GM12878 (cell line): ENCODE results near the gene PHAF1. TPM values are rescaled to one million over a fixed set of nuclear protein-coding genes. Genes with fewer than 3 reads are reported as not detected.
A peak's percentile ranks its signal among the peaks of the same experiment; 100 is the strongest.

Experiments used
- BCLAF1 ChIP-seq: fragments of 450-650 bp; IDR thresholded peaks from 2 replicates; pipeline ENCODE4 v1.6.1; 2017; ENCODE audit warnings: antibody characterized with exemption, mild to moderate bottlenecking, moderate library complexity
- CBX5 ChIP-seq: sonication (generic); IDR thresholded peaks from 2 replicates; pipeline ENCODE4 v1.6.1; 2016; ENCODE audit warnings: low read depth, moderate library complexity, mild to moderate bottlenecking, inconsistent platforms
- CHD2 ChIP-seq: IDR thresholded peaks from 2 replicates; pipeline ENCODE4 v1.6.1; 2011; ENCODE audit warnings: low read depth, low read length, improper control_type of control experiment, borderline replicate concordance
- DPF2 ChIP-seq: fragments of 450-650 bp; IDR thresholded peaks from 2 replicates; pipeline ENCODE4 v1.6.1; 2017; ENCODE audit warnings: mild to moderate bottlenecking
- GATAD2B ChIP-seq: fragments of 450-650 bp; conservative IDR thresholded peaks from 2 replicates; pipeline ENCODE4 v1.6.1; 2017; ENCODE audit warnings: low read depth, mild to moderate bottlenecking, moderate library complexity
- IKZF2 ChIP-seq, 2 experiments: fragments of 450-650 bp; IDR thresholded peaks; 2 replicates each; pipeline ENCODE4 v1.6.1; 2017; ENCODE audit warnings: mild to moderate bottlenecking in 2 of 2, moderate library complexity in 2 of 2
- MEF2A ChIP-seq: IDR thresholded peaks from 2 replicates; pipeline ENCODE4 v1.6.1; 2011; ENCODE audit warnings: low read depth, mild to moderate bottlenecking, low read length, moderate library complexity; ENCODE audit not compliant: insufficient read depth
- MTA2 ChIP-seq: fragments of 450-650 bp; IDR thresholded peaks from 2 replicates; pipeline ENCODE4 v1.6.1; 2016; ENCODE audit warnings: low read depth, mild to moderate bottlenecking, moderate library complexity
- MTA3 ChIP-seq: IDR thresholded peaks from 2 replicates; pipeline ENCODE4 v1.6.1; 2012; ENCODE audit warnings: low read length, inconsistent platforms, borderline replicate concordance
- TAF1 ChIP-seq: IDR thresholded peaks from 2 replicates; pipeline ENCODE4 v1.6.1; 2011; ENCODE audit warnings: mild to moderate bottlenecking, low read depth, low read length, borderline replicate concordance
- WRNIP1 ChIP-seq: IDR thresholded peaks from 2 replicates; pipeline ENCODE4 v1.6.1; 2011; ENCODE audit warnings: low read depth, low read length, improper control_type of control experiment, borderline replicate concordance
- polyA plus RNA-seq, 11 experiments: library from polyadenylated mRNA; depleted of rRNA in 4 of 11; unstranded in 6 of 11; stranded (reverse) in 5 of 11; fragments of >200 nt; fragmentation: Nextera tagmentation in 4 of 11; fragmentation: Illumina TruSeq in 1 of 11; extraction: Ambion mirVana in 4 of 11; extraction: Trizol in 1 of 11; gene quantifications; 1 replicate in 1 of 11; 2 replicates in 10 of 11; pipeline versions ENCODE4 v1.2.1 to v1.2.3, GENCODE V29; 2011 to 2016; ENCODE audit warnings: inconsistent platforms in 2 of 11, missing spikeins in 2 of 11, low read depth in 1 of 11
- total RNA-seq, 4 experiments: library from RNA; depleted of rRNA in 3 of 4; stranded (reverse); fragments of >200 nt in 3 of 4; fragmentation: Illumina TruSeq in 1 of 4; extraction: Trizol in 1 of 4; gene quantifications; 2 replicates each; pipeline versions ENCODE4 v1.2.1 to v1.2.3, GENCODE V29; 2013 to 2021
- TF ChIP-seq, protein P1 (sequence below): IDR thresholded peaks from 2 replicates; pipeline ENCODE4 v1.6.1; 2011; ENCODE audit warnings: mild to moderate bottlenecking, low read depth, low read length, moderate library complexity; ENCODE audit not compliant: insufficient replicate concordance
- TF ChIP-seq, protein P2 (sequence below): IDR thresholded peaks from 2 replicates; pipeline ENCODE4 v1.6.1; 2012; ENCODE audit warnings: low read length, inconsistent platforms
- TF ChIP-seq, protein P3 (sequence below): fragments of 450-650 bp; formaldehyde crosslinking; IDR thresholded peaks from 2 replicates; pipeline ENCODE4 v1.5.0; 2022; ENCODE audit warnings: mild to moderate bottlenecking, missing genetic modification characterization
- TF ChIP-seq, protein P4 (sequence below): fragments of 450-650 bp; IDR thresholded peaks from 2 replicates; pipeline ENCODE4 v1.6.1; 2016; ENCODE audit warnings: mild to moderate bottlenecking, moderate library complexity, borderline replicate concordance

The PHAF1 gene
- total and polyA plus RNA-seq, 10 of the 15 experiments (the other 5 are each of a cell fraction or from before 2014, with no cell fraction given): 4.5 to 20.9 (median 14.9) TPM

DNA sequence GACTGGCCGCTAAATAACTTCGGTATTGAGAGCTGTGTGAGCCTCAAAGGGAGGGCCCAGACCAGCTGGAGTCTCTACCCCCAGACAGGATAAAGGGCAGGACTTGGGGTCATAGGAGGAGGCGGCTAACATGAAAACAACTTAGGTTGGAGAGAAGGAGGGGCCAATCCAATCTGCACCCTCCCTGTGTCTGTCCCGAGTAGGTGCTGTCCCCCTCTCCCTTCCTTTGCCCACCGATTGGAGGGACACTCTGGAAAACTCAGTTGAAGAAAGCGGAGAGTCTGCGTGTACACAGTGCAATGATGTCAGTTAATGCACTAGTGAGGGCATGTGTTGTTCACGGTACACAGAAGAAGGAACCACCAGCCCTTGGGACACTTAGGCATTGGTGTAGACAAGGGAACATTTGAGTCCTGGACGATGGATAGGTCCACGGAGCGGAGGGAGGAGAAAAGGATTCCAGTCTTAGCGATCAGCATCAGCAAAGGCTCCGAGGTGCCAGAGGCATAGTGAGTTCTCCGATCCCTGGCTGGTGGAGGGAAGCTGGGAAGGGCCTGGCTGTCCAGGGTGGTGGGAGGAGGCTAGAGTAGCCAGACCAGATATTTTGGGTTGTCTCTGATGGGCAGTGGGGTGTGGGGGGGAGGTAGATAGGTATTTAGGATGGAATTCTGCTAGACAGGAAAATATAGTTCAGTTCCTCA lies 61.4 kb downstream of the PHAF1 start (continued):
- TF ChIP-seq, protein P1, sequence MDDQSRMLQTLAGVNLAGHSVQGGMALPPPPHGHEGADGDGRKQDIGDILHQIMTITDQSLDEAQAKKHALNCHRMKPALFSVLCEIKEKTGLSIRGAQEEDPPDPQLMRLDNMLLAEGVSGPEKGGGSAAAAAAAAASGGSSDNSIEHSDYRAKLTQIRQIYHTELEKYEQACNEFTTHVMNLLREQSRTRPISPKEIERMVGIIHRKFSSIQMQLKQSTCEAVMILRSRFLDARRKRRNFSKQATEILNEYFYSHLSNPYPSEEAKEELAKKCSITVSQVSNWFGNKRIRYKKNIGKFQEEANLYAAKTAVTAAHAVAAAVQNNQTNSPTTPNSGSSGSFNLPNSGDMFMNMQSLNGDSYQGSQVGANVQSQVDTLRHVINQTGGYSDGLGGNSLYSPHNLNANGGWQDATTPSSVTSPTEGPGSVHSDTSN: no peak
- TF ChIP-seq GATAD2B (0 out of 2 replicates have a peak, but pooled peaks have one; percentile 23), IKZF2 (IDR thresholded peaks at IDR 0.05) (peak in 1 of 2 experiments; percentile 7; a peak in 1 of 4 replicates), MTA2 (no peak), MEF2A (no peak), WRNIP1 (no peak), TAF1 (no peak), CBX5 (no peak), CHD2 (no peak), BCLAF1 (no peak), DPF2 (0 out of 2 replicates have a peak, but pooled peaks have one; percentile 9), MTA3 (no peak)
- TF ChIP-seq, protein P2, sequence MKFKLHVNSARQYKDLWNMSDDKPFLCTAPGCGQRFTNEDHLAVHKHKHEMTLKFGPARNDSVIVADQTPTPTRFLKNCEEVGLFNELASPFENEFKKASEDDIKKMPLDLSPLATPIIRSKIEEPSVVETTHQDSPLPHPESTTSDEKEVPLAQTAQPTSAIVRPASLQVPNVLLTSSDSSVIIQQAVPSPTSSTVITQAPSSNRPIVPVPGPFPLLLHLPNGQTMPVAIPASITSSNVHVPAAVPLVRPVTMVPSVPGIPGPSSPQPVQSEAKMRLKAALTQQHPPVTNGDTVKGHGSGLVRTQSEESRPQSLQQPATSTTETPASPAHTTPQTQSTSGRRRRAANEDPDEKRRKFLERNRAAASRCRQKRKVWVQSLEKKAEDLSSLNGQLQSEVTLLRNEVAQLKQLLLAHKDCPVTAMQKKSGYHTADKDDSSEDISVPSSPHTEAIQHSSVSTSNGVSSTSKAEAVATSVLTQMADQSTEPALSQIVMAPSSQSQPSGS: no peak
- TF ChIP-seq, protein P3, sequence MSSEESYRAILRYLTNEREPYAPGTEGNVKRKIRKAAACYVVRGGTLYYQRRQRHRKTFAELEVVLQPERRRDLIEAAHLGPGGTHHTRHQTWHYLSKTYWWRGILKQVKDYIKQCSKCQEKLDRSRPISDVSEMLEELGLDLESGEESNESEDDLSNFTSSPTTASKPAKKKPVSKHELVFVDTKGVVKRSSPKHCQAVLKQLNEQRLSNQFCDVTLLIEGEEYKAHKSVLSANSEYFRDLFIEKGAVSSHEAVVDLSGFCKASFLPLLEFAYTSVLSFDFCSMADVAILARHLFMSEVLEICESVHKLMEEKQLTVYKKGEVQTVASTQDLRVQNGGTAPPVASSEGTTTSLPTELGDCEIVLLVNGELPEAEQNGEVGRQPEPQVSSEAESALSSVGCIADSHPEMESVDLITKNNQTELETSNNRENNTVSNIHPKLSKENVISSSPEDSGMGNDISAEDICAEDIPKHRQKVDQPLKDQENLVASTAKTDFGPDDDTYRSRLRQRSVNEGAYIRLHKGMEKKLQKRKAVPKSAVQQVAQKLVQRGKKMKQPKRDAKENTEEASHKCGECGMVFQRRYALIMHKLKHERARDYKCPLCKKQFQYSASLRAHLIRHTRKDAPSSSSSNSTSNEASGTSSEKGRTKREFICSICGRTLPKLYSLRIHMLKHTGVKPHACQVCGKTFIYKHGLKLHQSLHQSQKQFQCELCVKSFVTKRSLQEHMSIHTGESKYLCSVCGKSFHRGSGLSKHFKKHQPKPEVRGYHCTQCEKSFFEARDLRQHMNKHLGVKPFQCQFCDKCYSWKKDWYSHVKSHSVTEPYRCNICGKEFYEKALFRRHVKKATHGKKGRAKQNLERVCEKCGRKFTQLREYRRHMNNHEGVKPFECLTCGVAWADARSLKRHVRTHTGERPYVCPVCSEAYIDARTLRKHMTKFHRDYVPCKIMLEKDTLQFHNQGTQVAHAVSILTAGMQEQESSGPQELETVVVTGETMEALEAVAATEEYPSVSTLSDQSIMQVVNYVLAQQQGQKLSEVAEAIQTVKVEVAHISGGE (CRISPR knock-in tag): no peak
- TF ChIP-seq, protein P4, sequence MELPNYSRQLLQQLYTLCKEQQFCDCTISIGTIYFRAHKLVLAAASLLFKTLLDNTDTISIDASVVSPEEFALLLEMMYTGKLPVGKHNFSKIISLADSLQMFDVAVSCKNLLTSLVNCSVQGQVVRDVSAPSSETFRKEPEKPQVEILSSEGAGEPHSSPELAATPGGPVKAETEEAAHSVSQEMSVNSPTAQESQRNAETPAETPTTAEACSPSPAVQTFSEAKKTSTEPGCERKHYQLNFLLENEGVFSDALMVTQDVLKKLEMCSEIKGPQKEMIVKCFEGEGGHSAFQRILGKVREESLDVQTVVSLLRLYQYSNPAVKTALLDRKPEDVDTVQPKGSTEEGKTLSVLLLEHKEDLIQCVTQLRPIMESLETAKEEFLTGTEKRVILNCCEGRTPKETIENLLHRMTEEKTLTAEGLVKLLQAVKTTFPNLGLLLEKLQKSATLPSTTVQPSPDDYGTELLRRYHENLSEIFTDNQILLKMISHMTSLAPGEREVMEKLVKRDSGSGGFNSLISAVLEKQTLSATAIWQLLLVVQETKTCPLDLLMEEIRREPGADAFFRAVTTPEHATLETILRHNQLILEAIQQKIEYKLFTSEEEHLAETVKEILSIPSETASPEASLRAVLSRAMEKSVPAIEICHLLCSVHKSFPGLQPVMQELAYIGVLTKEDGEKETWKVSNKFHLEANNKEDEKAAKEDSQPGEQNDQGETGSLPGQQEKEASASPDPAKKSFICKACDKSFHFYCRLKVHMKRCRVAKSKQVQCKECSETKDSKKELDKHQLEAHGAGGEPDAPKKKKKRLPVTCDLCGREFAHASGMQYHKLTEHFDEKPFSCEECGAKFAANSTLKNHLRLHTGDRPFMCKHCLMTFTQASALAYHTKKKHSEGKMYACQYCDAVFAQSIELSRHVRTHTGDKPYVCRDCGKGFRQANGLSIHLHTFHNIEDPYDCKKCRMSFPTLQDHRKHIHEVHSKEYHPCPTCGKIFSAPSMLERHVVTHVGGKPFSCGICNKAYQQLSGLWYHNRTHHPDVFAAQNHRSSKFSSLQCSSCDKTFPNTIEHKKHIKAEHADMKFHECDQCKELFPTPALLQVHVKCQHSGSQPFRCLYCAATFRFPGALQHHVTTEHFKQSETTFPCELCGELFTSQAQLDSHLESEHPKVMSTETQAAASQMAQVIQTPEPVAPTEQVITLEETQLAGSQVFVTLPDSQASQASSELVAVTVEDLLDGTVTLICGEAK: peak; percentile 50; the same call in 1 of the 2 replicates
